Esophagus muscularis mucosa (tissue), 4 donors: ENCODE data around the gene SNX11.

Experiments used
- CTCF ChIP-seq, 3 experiments: fragments of 200-600 bp in 2 of 3; fragments of 450-650 bp in 1 of 3; sonication (generic) in 2 of 3; IDR thresholded peaks; one replicate each; pipeline ENCODE4 v1.5.1; 2017 to 2019; ENCODE audit warnings: antibody characterized with exemption in 3 of 3, mild to moderate bottlenecking in 2 of 3, moderate library complexity in 1 of 3
- EP300 ChIP-seq: sonication (generic); formaldehyde crosslinking; IDR thresholded peaks from one replicate; pipeline ENCODE4 v1.6.1; 2017; ENCODE audit warnings: antibody characterized with exemption
- POLR2A ChIP-seq: fragments of 450-650 bp; IDR thresholded peaks from one replicate; pipeline ENCODE4 v1.6.1; 2017; ENCODE audit warnings: antibody characterized with exemption, moderate library complexity, mild to moderate bottlenecking, low read depth
- POLR2AphosphoS5 ChIP-seq, 2 donors: sonication (generic); formaldehyde crosslinking; IDR thresholded peaks; one replicate each; pipeline ENCODE4 v1.6.1; 2017; ENCODE audit warnings: antibody characterized with exemption in 2 of 2

DNA sequence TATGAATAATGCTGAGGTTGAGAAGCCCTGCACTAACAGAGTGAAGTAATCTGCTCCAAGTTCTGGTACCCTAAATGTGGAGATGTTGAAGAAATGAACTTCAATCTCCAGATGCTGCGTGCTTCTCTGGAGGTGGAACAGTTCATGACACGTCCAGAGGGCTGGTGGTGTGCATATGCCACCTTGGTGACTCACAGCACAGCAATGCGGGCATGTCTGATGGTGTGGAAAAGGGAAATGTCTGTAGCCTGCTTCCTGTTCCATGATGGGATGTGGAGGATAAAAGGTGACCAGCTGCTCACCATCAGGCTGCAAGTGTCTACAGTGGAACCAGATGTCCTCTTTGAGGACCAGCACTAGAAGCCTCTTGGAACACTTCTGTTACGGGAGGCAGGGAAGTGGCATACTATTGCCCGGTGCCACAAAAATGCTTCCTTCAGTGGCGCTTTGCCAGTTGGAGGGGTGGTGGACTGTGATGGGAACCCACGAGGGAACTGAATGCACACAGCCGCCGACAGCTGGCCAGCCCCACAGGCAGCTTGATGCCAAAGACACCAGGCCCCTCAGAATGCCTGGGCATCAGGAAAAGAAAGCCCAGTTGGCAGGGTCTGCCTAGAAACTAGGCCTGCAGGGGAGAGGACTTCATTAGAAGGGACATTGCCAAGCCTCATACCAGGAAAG is 19.9 kb downstream of the SNX11 start:
- TF ChIP-seq POLR2A, result no peak
- TF ChIP-seq POLR2AphosphoS5 (IDR thresholded peaks at IDR 0.05), result no peak
- TF ChIP-seq CTCF (IDR thresholded peaks at IDR 0.05), result no peak
- TF ChIP-seq EP300, result no peak
